ENCODE data around the gene ERGIC1. TPM values are rescaled to one million over a fixed set of nuclear protein-coding genes. Genes with fewer than 3 reads are reported as not detected.

Gene ERGIC1
- total and polyA plus RNA-seq, 2 of the 13 experiments (the other 11 are each of a cell fraction or from before 2014, with no cell fraction given) = 78.5 to 184 TPM

DNA sequence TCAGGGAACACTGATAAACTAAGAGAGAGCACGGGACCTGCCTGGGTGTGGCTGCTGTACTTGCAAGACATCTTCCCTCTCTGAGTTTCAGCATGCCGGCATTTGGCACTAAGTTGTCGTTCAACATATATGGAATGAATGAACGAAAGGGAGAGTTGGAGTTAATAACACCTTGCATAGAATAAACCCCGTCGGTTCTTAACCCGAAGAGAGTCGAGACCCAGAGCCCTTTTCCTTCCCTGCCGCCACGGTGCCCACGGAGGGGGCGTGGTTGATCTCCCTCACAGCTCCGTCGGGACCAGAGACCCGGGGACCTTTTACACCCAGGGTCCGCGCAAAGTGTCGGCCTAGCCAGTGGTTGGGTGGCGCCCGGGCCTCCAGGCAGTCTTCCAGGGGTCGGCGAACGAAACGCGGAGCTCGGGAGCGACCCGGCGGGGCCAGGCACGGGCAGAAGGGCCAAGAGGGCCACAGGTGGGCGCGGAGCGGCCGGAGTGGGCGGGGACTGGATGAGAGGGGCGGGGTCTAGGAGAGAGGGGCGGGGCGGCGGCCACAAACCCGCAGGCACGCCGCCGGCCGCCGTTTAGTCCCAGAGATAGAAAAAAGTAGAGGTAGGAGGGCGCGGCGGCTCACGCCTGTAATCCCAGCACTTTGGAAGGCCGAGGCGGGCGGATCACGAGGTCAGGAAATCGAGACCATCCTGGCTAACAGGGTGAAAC lies 124.4 kb downstream of the ERGIC1 start (continued):
- TF ChIP-seq, protein P1, sequence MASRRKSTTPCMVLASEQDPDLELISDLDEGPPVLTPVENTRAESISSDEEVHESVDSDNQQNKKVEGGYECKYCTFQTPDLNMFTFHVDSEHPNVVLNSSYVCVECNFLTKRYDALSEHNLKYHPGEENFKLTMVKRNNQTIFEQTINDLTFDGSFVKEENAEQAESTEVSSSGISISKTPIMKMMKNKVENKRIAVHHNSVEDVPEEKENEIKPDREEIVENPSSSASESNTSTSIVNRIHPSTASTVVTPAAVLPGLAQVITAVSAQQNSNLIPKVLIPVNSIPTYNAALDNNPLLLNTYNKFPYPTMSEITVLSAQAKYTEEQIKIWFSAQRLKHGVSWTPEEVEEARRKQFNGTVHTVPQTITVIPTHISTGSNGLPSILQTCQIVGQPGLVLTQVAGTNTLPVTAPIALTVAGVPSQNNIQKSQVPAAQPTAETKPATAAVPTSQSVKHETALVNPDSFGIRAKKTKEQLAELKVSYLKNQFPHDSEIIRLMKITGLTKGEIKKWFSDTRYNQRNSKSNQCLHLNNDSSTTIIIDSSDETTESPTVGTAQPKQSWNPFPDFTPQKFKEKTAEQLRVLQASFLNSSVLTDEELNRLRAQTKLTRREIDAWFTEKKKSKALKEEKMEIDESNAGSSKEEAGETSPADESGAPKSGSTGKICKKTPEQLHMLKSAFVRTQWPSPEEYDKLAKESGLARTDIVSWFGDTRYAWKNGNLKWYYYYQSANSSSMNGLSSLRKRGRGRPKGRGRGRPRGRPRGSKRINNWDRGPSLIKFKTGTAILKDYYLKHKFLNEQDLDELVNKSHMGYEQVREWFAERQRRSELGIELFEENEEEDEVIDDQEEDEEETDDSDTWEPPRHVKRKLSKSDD (CRISPR knock-in tag; IDR thresholded peaks at IDR 0.05; ENCODE audit: low read depth) = no peak
- TF ChIP-seq POLR2G (IDR thresholded peaks at IDR 0.05; ENCODE audit: low read depth, low read length) (no peak), ATF7-NPFF (CRISPR knock-in tag; IDR thresholded peaks at IDR 0.05; ENCODE audit: low read depth) (no peak), TBP (CRISPR knock-in tag; IDR thresholded peaks at IDR 0.05) (no peak), ZFP36 (IDR thresholded peaks at IDR 0.05; ENCODE audit: borderline replicate concordance, low read depth, low read length, partially characterized antibody) (no peak), KLF15 (CRISPR knock-in tag; IDR thresholded peaks at IDR 0.05; ENCODE audit: borderline replicate concordance) (0 out of 2 replicates have a peak, but pooled peaks have one; percentile 6), MZF1 (CRISPR knock-in tag; IDR thresholded peaks at IDR 0.05; ENCODE audit: borderline replicate concordance) (no peak), HNF4A (CRISPR knock-in tag; IDR thresholded peaks at IDR 0.05) (no peak), POLR2A (IDR thresholded peaks at IDR 0.05; ENCODE audit: insufficient read depth in 1 of 2, low read depth in 2 of 2, low read length in 2 of 2) (peak in 1 of 2 experiments; percentile 41; a peak in 1 of 4 replicates), RBAK (CRISPR knock-in tag; IDR thresholded peaks at IDR 0.05) (no peak), TBX3 (IDR thresholded peaks at IDR 0.05; ENCODE audit: borderline replicate concordance) (no peak), CC2D1A (CRISPR knock-in tag; IDR thresholded peaks at IDR 0.05) (no peak), MAZ (IDR thresholded peaks at IDR 0.05; ENCODE audit: borderline replicate concordance, low read depth, low read length) (no peak), MAZ (CRISPR knock-in tag; IDR thresholded peaks at IDR 0.05; ENCODE audit: low read depth) (peak; percentile 71; the same call in 1 of the 2 replicates), ZNF430 (CRISPR knock-in tag; IDR thresholded peaks at IDR 0.05) (0 out of 2 replicates have a peak, but pooled peaks have one; percentile 49)
- TF ChIP-seq, protein P2, sequence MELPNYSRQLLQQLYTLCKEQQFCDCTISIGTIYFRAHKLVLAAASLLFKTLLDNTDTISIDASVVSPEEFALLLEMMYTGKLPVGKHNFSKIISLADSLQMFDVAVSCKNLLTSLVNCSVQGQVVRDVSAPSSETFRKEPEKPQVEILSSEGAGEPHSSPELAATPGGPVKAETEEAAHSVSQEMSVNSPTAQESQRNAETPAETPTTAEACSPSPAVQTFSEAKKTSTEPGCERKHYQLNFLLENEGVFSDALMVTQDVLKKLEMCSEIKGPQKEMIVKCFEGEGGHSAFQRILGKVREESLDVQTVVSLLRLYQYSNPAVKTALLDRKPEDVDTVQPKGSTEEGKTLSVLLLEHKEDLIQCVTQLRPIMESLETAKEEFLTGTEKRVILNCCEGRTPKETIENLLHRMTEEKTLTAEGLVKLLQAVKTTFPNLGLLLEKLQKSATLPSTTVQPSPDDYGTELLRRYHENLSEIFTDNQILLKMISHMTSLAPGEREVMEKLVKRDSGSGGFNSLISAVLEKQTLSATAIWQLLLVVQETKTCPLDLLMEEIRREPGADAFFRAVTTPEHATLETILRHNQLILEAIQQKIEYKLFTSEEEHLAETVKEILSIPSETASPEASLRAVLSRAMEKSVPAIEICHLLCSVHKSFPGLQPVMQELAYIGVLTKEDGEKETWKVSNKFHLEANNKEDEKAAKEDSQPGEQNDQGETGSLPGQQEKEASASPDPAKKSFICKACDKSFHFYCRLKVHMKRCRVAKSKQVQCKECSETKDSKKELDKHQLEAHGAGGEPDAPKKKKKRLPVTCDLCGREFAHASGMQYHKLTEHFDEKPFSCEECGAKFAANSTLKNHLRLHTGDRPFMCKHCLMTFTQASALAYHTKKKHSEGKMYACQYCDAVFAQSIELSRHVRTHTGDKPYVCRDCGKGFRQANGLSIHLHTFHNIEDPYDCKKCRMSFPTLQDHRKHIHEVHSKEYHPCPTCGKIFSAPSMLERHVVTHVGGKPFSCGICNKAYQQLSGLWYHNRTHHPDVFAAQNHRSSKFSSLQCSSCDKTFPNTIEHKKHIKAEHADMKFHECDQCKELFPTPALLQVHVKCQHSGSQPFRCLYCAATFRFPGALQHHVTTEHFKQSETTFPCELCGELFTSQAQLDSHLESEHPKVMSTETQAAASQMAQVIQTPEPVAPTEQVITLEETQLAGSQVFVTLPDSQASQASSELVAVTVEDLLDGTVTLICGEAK (IDR thresholded peaks at IDR 0.05) = no peak
- TF ChIP-seq, protein P2 (CRISPR knock-in tag; IDR thresholded peaks at IDR 0.05) = no peak
